ENCODE results near the gene ZBTB7A.

ZBTB7A gene

GRCh38 chr19:4054441-4055208, 12.1 kb downstream of the ZBTB7A start:
- no peak for DNase-seq (ENCODE audit: low spot score)

GRCh38 chr19:4053423-4054324, 13.0 kb downstream of the ZBTB7A start:
- no peak for DNase-seq (ENCODE audit: low spot score)

GRCh38 chr19:4052993-4053422, 13.7 kb downstream of the ZBTB7A start:
- no peak for DNase-seq (ENCODE audit: low spot score)

GRCh38 chr19:4052114-4052992, 14.3 kb downstream of the ZBTB7A start:
- no peak for DNase-seq (ENCODE audit: low spot score)

GRCh38 chr19:4051175-4052101, 15.3 kb downstream of the ZBTB7A start:
- no peak for DNase-seq (ENCODE audit: low spot score)

GRCh38 chr19:4049432-4049831, 17.3 kb downstream of the ZBTB7A start:
- no peak for DNase-seq (ENCODE audit: low spot score)

GRCh38 chr19:4046946-4047683, 19.6 kb downstream of the ZBTB7A start:
- DNase-seq (ENCODE audit: low spot score) = no peak

- DNase-seq (ENCODE audit: low spot score) = no peak
Measured at GRCh38 chr19:4046362-4046691, 20.4 kb downstream of the ZBTB7A start.

- no peak for DNase-seq (ENCODE audit: low spot score)
Measured at GRCh38 chr19:4045597-4046361, 20.9 kb downstream of the ZBTB7A start.

- DNase-seq (ENCODE audit: low spot score) = no peak
Measured at GRCh38 chr19:4044990-4045465, 21.7 kb downstream of the ZBTB7A start.

- DNase-seq (ENCODE audit: low spot score) = no peak
Measured at GRCh38 chr19:4043966-4044715, 22.6 kb downstream of the ZBTB7A start.

- DNase-seq (ENCODE audit: low spot score) = no peak
Measured at GRCh38 chr19:4043401-4043800, 23.3 kb downstream of the ZBTB7A start.

GRCh38 chr19:4042731-4043082, 24.0 kb downstream of the ZBTB7A start:
- DNase-seq (ENCODE audit: low spot score) = no peak

- DNase-seq (ENCODE audit: low spot score) = no peak
Measured at GRCh38 chr19:4042064-4042730, 24.5 kb downstream of the ZBTB7A start.

GRCh38 chr19:4038661-4039423, 27.9 kb downstream of the ZBTB7A start:
- no peak for DNase-seq (ENCODE audit: low spot score)

GRCh38 chr19:4038057-4038456, 28.6 kb downstream of the ZBTB7A start:
- no peak for DNase-seq (ENCODE audit: low spot score)

- DNase-seq (ENCODE audit: low spot score) = no peak
Measured at GRCh38 chr19:4037301-4037949, 29.3 kb downstream of the ZBTB7A start.
